ENCODE data around the gene PRAF2. TPM values are rescaled to one million over a fixed set of nuclear protein-coding genes. Genes with fewer than 3 reads are reported as not detected.

Gene PRAF2
- total and polyA plus RNA-seq, 9 of the 15 experiments (the other 6 are each of a cell fraction or from before 2014, with no cell fraction given), result 0.24 to 5.7 (median 2.0) TPM

DNA sequence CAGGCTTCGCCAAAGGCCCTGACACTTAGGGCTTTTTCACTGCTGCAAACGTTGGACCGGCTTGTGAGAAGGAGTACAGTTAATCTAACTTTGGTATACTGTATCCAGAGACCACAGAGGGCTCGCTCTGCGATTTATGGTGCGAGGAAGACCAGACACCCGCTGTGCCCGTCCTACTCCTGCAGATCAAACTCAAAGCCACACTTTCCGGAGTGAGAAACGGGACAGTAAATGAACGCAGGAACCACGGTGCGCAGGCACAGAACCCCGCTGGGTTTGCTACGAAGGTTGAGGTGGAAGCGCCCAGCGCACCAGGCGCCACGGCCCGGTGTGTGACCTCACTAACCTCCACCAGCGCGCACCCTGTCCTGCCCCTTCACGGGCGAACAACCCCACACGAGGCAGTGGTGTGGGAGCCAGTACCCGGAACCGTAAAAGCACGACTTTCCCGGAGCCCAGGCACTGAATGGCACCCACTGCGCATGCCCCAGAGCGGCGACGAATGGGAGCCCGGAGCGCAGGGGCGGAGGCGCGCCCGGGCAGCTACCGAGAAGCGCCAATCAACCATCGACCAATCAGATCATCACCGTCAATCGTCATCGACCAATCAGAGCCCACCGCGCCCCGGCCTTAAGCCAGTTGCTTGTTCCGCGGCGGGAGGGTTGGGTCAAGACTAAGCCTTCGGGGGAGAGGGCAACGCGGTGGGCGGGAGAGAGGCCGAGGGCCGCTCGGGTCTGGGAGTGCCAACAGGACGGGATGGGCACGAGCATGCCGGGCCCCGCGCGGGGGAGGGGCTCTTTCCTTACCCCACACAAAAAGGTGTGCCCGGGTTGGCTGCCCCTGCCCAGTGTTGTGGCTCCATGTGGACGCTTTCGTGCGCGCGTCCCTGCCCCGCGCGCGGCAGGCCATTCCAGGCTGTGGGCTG lies 27.2 kb upstream of the PRAF2 start (continued):
- TF ChIP-seq ZFP36 (IDR thresholded peaks at IDR 0.05; ENCODE audit: low read depth, low read length, partially characterized antibody), result no peak
- TF ChIP-seq, protein P1, sequence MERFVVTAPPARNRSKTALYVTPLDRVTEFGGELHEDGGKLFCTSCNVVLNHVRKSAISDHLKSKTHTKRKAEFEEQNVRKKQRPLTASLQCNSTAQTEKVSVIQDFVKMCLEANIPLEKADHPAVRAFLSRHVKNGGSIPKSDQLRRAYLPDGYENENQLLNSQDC (CRISPR knock-in tag; IDR thresholded peaks at IDR 0.05), result no peak
- no peak for TF ChIP-seq STAG1 (CRISPR knock-in tag; IDR thresholded peaks at IDR 0.05; ENCODE audit: borderline replicate concordance)
- TF ChIP-seq, protein P2, sequence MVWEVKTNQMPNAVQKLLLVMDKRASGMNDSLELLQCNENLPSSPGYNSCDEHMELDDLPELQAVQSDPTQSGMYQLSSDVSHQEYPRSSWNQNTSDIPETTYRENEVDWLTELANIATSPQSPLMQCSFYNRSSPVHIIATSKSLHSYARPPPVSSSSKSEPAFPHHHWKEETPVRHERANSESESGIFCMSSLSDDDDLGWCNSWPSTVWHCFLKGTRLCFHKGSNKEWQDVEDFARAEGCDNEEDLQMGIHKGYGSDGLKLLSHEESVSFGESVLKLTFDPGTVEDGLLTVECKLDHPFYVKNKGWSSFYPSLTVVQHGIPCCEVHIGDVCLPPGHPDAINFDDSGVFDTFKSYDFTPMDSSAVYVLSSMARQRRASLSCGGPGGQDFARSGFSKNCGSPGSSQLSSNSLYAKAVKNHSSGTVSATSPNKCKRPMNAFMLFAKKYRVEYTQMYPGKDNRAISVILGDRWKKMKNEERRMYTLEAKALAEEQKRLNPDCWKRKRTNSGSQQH (CRISPR knock-in tag; IDR thresholded peaks at IDR 0.05), result no peak
- TF ChIP-seq, protein P3, sequence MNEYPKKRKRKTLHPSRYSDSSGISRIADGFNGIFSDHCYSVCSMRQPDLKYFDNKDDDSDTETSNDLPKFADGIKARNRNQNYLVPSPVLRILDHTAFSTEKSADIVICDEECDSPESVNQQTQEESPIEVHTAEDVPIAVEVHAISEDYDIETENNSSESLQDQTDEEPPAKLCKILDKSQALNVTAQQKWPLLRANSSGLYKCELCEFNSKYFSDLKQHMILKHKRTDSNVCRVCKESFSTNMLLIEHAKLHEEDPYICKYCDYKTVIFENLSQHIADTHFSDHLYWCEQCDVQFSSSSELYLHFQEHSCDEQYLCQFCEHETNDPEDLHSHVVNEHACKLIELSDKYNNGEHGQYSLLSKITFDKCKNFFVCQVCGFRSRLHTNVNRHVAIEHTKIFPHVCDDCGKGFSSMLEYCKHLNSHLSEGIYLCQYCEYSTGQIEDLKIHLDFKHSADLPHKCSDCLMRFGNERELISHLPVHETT (CRISPR knock-in tag; conservative IDR thresholded peaks at IDR 0.05 in 1 of 2, IDR thresholded peaks at IDR 0.05 in 1 of 2), result no peak
- TF ChIP-seq, protein P4, sequence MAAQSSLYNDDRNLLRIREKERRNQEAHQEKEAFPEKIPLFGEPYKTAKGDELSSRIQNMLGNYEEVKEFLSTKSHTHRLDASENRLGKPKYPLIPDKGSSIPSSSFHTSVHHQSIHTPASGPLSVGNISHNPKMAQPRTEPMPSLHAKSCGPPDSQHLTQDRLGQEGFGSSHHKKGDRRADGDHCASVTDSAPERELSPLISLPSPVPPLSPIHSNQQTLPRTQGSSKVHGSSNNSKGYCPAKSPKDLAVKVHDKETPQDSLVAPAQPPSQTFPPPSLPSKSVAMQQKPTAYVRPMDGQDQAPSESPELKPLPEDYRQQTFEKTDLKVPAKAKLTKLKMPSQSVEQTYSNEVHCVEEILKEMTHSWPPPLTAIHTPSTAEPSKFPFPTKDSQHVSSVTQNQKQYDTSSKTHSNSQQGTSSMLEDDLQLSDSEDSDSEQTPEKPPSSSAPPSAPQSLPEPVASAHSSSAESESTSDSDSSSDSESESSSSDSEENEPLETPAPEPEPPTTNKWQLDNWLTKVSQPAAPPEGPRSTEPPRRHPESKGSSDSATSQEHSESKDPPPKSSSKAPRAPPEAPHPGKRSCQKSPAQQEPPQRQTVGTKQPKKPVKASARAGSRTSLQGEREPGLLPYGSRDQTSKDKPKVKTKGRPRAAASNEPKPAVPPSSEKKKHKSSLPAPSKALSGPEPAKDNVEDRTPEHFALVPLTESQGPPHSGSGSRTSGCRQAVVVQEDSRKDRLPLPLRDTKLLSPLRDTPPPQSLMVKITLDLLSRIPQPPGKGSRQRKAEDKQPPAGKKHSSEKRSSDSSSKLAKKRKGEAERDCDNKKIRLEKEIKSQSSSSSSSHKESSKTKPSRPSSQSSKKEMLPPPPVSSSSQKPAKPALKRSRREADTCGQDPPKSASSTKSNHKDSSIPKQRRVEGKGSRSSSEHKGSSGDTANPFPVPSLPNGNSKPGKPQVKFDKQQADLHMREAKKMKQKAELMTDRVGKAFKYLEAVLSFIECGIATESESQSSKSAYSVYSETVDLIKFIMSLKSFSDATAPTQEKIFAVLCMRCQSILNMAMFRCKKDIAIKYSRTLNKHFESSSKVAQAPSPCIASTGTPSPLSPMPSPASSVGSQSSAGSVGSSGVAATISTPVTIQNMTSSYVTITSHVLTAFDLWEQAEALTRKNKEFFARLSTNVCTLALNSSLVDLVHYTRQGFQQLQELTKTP (IDR thresholded peaks at IDR 0.05; ENCODE audit: low read depth in 1 of 2, partially characterized antibody in 2 of 2), result no peak
- TF ChIP-seq, protein P5, sequence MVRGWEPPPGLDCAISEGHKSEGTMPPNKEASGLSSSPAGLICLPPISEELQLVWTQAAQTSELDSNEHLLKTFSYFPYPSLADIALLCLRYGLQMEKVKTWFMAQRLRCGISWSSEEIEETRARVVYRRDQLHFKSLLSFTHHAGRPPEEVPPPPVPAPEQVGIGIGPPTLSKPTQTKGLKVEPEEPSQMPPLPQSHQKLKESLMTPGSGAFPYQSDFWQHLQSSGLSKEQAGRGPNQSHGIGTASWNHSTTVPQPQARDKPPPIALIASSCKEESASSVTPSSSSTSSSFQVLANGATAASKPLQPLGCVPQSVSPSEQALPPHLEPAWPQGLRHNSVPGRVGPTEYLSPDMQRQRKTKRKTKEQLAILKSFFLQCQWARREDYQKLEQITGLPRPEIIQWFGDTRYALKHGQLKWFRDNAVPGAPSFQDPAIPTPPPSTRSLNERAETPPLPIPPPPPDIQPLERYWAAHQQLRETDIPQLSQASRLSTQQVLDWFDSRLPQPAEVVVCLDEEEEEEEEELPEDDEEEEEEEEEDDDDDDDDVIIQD (CRISPR knock-in tag; IDR thresholded peaks at IDR 0.05), result no peak
- TF ChIP-seq, protein P6, sequence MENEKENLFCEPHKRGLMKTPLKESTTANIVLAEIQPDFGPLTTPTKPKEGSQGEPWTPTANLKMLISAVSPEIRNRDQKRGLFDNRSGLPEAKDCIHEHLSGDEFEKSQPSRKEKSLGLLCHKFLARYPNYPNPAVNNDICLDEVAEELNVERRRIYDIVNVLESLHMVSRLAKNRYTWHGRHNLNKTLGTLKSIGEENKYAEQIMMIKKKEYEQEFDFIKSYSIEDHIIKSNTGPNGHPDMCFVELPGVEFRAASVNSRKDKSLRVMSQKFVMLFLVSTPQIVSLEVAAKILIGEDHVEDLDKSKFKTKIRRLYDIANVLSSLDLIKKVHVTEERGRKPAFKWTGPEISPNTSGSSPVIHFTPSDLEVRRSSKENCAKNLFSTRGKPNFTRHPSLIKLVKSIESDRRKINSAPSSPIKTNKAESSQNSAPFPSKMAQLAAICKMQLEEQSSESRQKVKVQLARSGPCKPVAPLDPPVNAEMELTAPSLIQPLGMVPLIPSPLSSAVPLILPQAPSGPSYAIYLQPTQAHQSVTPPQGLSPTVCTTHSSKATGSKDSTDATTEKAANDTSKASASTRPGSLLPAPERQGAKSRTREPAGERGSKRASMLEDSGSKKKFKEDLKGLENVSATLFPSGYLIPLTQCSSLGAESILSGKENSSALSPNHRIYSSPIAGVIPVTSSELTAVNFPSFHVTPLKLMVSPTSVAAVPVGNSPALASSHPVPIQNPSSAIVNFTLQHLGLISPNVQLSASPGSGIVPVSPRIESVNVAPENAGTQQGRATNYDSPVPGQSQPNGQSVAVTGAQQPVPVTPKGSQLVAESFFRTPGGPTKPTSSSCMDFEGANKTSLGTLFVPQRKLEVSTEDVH (IDR thresholded peaks at IDR 0.05; ENCODE audit: low read depth, partially characterized antibody), result no peak
